Measurements from ENCODE around the gene ACSL3.

GRCh38 chr2:222879604-222879933 lies 18.7 kb downstream of the ACSL3 start:
- no peak for TF ChIP-seq CTCF (IDR thresholded peaks at IDR 0.05)
- TF ChIP-seq POLR2A (IDR thresholded peaks at IDR 0.05), result no peak
